H1 (cell line): ENCODE results near the gene TIAL1.

Experiments
- POLR2AphosphoS5 ChIP-seq: IDR thresholded peaks from 2 replicates; pipeline ENCODE4 v1.6.1; 2011; ENCODE audit warnings: low read depth, low read length
- TCF12 ChIP-seq: IDR thresholded peaks from 2 replicates; pipeline ENCODE4 v1.6.1; 2011; ENCODE audit warnings: low read depth, mild to moderate bottlenecking, low read length

DNA sequence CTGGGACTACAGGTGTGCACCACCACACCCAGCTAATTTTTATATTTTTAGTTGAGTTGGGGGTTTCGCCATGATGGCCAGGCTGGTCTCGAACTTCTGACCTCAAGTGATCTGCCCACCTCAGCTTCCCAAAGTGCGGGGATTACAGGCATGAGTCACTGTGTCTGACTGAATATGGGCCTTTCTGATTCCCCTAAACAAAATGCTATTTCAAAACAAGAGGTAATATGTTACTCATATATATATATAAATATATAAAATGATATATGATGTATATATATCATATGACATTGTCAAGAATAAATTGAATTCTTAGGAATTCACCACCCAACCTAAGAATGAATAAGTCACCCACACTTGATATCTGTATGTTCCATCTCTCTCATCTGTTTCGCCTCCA lies 12.8 kb upstream of the TIAL1 start:
- TF ChIP-seq POLR2AphosphoS5 (no peak), TCF12 (no peak)
